KMS-11 (cell line): ENCODE results near the gene MAGED4B.

Source experiments
- H2AFZ ChIP-seq: fragments of 200-600 bp; sonication (generic); 2 replicates; pipeline ENCODE4 v1.6.1; 2016; ENCODE audit warnings: antibody characterized with exemption, mixed run types, low read depth
- H3K27ac ChIP-seq: fragments of 200-600 bp; sonication (generic); 2 replicates; pipeline ENCODE4 v1.6.1; 2016; ENCODE audit warnings: mild to moderate bottlenecking, mixed run types
- H3K27me3 ChIP-seq: fragments of 200-600 bp; sonication (generic); 2 replicates; pipeline ENCODE4 v1.6.1; 2017; ENCODE audit warnings: mild to moderate bottlenecking, low read depth, mixed run types, moderate library complexity; ENCODE audit not compliant: insufficient read depth
- H3K36me3 ChIP-seq: fragments of 200-600 bp; sonication (generic); 2 replicates; pipeline ENCODE4 v1.6.1; 2017; ENCODE audit warnings: mild to moderate bottlenecking, mixed run types; ENCODE audit not compliant: insufficient read depth
- H3K4me1 ChIP-seq: fragments of 200-600 bp; sonication (generic); 2 replicates; pipeline ENCODE4 v1.6.1; 2016; ENCODE audit warnings: mild to moderate bottlenecking, low read depth, mixed run types; ENCODE audit not compliant: poor library complexity, severe bottlenecking
- H3K4me2 ChIP-seq: fragments of 200-600 bp; sonication (generic); 2 replicates; pipeline ENCODE4 v1.7.0; 2016; ENCODE audit warnings: mild to moderate bottlenecking, mixed run types
- H3K4me3 ChIP-seq: fragments of 200-600 bp; sonication (generic); IDR thresholded peaks from 2 replicates; pipeline ENCODE4 v1.6.1; 2017; ENCODE audit warnings: low read depth, low read length, mixed read lengths; ENCODE audit not compliant: insufficient read depth
- H3K79me2 ChIP-seq: fragments of 200-600 bp; sonication (generic); 2 replicates; pipeline ENCODE4 v1.6.1; 2016; ENCODE audit warnings: low read depth, mixed run types; ENCODE audit not compliant: insufficient read depth
- H3K9ac ChIP-seq: fragments of 200-600 bp; sonication (generic); 2 replicates; pipeline ENCODE4 v1.6.1; 2016; ENCODE audit warnings: mild to moderate bottlenecking, mixed run types
- H4K20me1 ChIP-seq: fragments of 200-600 bp; sonication (generic); 2 replicates; pipeline ENCODE4 v1.6.1; 2016; ENCODE audit warnings: mild to moderate bottlenecking, mixed run types; ENCODE audit not compliant: insufficient read depth
- CTCF ChIP-seq: fragments of 200-600 bp; sonication (generic); conservative IDR thresholded peaks from 2 replicates; pipeline ENCODE4 v1.6.1; 2017; ENCODE audit warnings: low read depth, mild to moderate bottlenecking, antibody characterized with exemption, low read length, moderate library complexity, mixed read lengths

The MAGED4B gene

GRCh38 chrX:52034211-52034610 is 34.8 kb downstream of the MAGED4B start:
- no peaks in the 10 kb centered on the region for H4K20me1 ChIP-seq
- H3K4me2 ChIP-seq: no peak overlapping the region
- no peak for TF ChIP-seq CTCF
- H3K36me3 ChIP-seq: no peaks in the 10 kb centered on the region
- H3K79me2 ChIP-seq: no peaks in the 10 kb centered on the region
- no peaks in the 10 kb centered on the region for H3K4me1 ChIP-seq
- no peak overlapping the region for H3K27ac ChIP-seq
- H3K9ac ChIP-seq: no peak overlapping the region
- no peak overlapping the region for H2AFZ ChIP-seq
- no peak overlapping the region for H3K4me3 ChIP-seq
- no peaks in the 10 kb centered on the region for H3K27me3 ChIP-seq

- Histone ChIP-seq H3K4me1 (no peaks in the 10 kb centered on the region), H2AFZ (no peak overlapping the region), H3K79me2 (no peaks in the 10 kb centered on the region), H3K27me3 (no peaks in the 10 kb centered on the region), H4K20me1 (no peaks in the 10 kb centered on the region), H3K36me3 (no peaks in the 10 kb centered on the region), H3K4me2 (no peak overlapping the region), H3K9ac (no peak overlapping the region), H3K27ac (no peak overlapping the region), H3K4me3 (no peak overlapping the region)
- TF ChIP-seq CTCF: no peak
These were observed 37.6 kb downstream of the MAGED4B start for GRCh38 chrX:52031371-52031770.

GRCh38 chrX:52015794-52016193 is 53.2 kb downstream of the MAGED4B start:
- no peak overlapping the region for H2AFZ ChIP-seq
- H3K79me2 ChIP-seq: no peaks in the 10 kb centered on the region
- no peaks in the 10 kb centered on the region for H3K36me3 ChIP-seq
- no peak overlapping the region for H3K27ac ChIP-seq
- no peak overlapping the region for H3K4me2 ChIP-seq
- H3K27me3 ChIP-seq: no peaks in the 10 kb centered on the region
- no peak overlapping the region for H3K4me3 ChIP-seq
- TF ChIP-seq CTCF: no peak
- no peaks in the 10 kb centered on the region for H4K20me1 ChIP-seq
- H3K4me1 ChIP-seq: no peaks in the 10 kb centered on the region
- H3K9ac ChIP-seq: no peak overlapping the region
